ENCODE data around the gene PPM1G.
"Not testable (repeated sequence)": the region's sequence is repeated elsewhere in the genome, so short reads cannot be mapped to it uniquely, and the experiment has no call there.

PPM1G gene

GRCh38 chr2:27409321-27410073 is at the start of gene PPM1G:
PPM1G (minus strand) TSS chr2:27409591; CDS start chr2:27409422, 169 bp downstream.
- DNase-seq: peak; percentile 98

DNA sequence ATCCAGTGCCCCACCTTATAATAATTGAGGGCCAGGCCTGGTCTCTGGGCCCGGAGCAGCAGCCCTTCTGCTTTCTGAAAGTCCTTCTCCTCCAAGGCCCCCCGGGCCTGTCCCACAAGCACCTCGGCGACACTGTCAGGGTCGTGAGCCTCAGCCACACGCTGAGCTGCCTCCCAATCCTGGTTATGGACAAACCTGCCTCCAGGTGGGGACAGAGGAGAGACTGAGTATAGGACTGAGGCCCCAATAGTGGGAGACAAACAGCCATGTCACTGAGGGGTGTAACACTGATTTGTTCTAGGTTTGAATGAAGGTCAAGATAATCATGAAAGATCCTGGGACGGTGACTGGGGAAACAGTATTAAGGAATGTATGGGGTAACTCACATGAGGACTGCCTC is 44.6 kb upstream of the PPM1G start:
- DNase-seq: no peak

DNA sequence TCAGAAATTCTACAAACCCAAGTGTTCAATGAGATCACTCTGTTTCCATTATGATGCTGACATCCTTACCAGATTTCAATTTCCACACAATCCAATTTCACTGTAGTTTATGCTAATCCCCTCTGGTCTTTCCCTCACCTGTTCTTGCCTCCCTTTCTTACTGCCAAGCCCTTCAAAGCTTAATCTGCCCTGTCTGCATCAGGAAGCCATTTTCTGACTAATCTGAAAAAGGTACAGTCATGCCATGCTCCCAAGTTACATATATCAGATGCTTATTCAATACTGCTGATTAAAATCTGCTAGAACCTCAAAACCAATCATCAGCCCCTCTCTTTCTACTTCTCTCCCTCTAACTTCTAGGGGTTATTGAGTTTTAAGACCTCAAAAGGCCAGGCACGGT is 41.7 kb upstream of the PPM1G start:
- no peak for DNase-seq

- DNase-seq: no peak
Observed at GRCh38 chr2:27448381-27448780, 39.0 kb upstream of the PPM1G start.

DNA sequence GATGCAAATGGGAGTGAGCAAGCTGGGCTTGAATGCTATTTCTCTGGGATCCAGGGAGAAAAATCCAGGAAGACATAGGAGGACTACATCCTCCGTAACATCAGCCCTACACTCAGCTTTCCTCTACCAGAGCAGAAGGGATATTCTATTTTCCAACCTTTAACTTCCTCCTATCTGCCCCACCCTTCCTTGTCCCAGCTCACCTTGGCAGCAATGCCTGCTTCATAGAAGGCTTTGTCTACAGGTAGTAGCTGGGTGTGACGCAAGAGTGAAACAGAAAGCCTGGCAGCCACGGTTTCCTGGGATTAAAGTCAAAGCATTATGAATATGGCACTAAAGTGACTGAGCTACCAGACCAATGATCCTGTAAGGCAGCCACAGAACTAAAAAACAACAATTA is 36.7 kb upstream of the PPM1G start:
- DNase-seq: peak; percentile 14

DNA sequence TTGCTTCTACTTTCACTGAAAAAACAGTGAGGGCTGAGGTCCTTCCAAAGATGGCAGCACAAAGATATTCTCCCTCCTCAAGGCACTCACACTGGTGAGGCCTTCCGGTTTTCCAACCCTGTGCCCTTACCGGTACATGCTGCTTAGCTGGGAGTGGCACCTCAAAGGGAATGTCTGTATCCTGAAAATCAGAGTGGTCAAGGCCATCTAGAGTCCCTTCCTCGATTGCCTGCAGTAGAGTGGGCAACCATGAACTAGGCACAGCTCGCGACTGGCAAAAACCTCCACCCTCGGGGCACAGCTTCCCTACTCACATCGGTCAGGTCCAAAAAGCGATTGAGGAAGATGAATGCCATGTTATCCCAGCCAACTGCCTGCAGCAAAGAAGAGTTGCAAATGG is 36.2 kb upstream of the PPM1G start:
- no peak for DNase-seq

GRCh38 chr2:27445155-27445554 is 35.8 kb upstream of the PPM1G start:
- DNase-seq: no peak

GRCh38 chr2:27442920-27443282 is 33.5 kb upstream of the PPM1G start:
- no peak for DNase-seq

DNA sequence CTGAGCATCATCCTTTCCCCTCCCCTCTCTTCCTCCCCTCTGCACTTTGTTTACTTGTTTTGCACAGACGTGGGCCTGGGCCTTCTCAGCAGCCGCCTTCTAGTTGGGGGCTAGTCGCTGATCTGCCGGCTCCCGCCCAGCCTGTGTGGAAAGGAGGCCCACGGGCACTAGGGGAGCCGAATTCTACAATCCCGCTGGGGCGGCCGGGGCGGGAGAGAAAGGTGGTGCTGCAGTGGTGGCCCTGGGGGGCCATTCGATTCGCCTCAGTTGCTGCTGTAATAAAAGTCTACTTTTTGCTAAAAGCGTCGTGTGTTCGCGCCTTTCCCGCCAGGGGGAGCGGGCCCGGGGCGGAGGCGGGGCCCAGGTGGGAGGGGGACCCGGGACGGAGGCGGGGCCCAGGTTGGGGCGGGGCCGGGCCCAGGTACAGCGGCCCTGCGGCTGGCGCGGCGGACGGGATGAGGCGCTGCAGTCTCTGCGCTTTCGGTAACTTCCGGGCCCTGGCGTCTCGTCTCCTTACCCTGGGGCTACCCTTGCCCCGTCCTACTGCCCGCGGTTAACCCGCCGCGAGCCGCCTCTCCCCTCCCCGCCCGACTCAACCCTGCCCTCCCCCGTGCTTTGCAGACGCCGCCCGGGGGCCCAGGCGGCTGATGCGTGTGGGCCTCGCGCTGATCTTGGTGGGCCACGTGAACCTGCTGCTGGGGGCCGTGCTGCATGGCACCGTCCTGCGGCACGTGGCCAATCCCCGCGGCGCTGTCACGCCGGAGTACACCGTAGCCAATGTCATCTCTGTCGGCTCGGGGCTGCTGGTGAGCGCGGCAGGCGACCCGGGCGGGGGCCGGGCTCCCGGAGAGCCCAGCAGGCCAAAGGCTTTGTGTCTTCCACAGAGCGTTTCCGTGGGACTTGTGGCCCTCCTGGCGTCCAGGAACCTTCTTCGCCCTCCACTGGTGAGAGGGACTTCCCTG is 32.8 kb upstream of the PPM1G start, which contains the start of gene KRTCAP3:
KRTCAP3 (plus strand) TSS at position 424 of the 962 bp plus-strand sequence; CDS start at position 456, 32 bp downstream.
- DNase-seq: peak; percentile 34

- no peak for DNase-seq
Observed at GRCh38 chr2:27441226-27441926, 32.0 kb upstream of the PPM1G start.

DNA sequence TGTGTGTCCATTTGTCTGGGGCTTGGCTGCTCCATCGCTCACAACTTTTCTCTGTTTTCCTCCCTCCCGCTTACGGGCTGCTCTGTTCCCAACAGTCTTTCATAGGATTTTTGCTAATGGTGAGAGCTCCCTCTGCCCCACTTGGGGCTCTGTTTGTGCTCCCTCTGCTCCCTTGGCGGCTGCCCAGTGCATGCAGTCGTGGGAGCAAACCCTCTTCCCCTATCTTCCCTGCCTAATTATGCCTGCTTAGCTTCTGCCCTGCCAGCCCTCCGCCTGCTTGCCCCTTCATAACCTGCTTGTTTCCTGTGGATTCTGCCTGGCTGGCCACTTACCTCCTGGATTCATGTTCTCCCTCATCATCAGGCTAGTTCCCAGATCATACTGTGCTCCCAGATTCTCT is 26.2 kb upstream of the PPM1G start:
- no peak for DNase-seq

DNA sequence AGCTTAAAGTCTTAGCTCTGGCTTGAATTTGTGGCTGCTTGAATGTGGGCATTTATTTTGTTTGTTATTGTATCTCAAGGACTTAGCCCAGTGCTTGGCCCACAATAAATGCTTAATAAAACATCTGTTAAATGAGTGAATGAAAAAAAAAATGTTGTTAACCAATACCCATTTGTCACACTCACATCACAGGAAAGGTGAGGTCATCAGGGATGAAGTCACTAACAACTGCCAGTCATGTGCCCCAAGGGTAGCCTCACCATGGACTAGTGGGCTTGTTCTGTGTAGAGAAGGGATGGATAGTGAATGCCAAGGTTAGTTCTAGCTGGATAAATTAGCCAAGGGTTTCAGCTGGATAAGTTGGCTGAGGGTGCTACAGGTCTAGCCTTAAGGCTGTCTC is 22.0 kb upstream of the PPM1G start:
- peak; percentile 46 for DNase-seq

DNA sequence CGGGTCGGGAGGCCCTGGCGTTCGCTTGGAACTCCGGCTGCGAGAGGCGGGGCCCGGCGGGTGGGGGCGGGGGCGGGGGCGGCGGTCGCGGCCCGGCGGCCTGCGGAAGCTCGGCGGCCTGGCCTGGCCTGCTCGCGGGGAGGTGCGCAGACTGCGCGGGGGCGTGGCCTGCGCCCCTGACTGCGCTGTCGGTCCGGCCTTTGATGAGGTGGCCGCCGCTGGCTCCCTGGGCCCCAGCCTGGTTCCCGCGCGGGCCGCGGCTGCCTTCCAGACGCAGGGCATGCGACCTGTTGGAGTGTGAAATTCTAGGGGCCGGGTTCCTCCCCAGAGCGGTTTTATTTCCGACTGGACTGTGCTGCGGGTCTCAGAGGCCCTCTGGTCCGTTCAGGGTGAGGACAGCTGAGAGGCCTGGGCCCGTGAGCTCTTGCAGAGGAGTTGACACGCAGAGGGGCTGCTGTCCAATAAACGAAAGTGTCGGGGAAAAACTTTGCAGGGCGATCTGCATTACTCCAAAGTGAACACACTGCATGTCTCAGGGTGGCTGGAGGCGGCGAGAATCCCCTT is 19.7 kb upstream of the PPM1G start:
- peak; percentile 87 for DNase-seq

- DNase-seq: peak; percentile 96
Observed at GRCh38 chr2:27428213-27428977, 19.0 kb upstream of the PPM1G start, which contains the start of gene NRBP1. NRBP1 (plus strand) TSS chr2:27428631; CDS start chr2:27433274, 4,643 bp downstream.

DNA sequence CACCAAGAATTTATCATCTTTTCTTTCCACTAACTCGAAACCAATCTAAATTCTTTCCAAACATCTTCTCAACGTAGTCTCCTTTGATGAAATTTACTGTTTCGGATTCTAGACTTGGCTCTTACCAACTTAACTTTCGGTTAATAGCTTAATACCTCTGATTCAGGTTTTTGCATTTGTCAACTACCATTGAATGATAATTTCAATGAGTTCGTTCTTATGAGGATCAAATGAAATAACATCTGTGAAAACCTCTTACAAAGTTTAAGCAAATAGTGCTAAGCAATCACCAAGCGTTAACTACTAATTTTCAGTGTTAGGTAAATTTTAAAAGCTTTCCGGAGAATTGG is 18.4 kb upstream of the PPM1G start:
- DNase-seq: no peak

GRCh38 chr2:27425039-27425438 is 15.6 kb upstream of the PPM1G start:
- DNase-seq: not testable (repeated sequence)

GRCh38 chr2:27422958-27423357 is 13.6 kb upstream of the PPM1G start:
- DNase-seq: no peak

- DNase-seq: no peak
Observed at GRCh38 chr2:27421660-27422250, 12.4 kb upstream of the PPM1G start.

DNA sequence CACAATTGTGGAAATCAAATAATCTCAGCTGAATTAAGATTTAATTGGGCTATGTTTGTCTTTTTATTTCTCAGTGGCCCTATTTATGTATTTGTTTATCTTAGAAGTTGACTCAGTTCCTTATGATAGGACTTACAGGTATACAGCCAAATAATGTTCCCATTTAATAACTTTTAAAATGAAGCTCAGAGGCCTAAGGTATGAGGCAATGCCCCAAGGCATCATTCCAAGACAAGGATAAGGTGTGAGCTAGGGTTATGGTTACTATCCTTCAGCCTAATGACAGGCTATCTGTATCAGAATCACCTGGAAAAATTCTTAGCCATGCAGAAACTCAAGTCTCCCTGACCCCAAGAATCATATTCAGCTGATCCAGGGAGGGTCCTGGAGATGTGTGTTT is 11.6 kb upstream of the PPM1G start:
- no peak for DNase-seq

- DNase-seq: no peak
Observed at GRCh38 chr2:27416151-27416550, 6.8 kb upstream of the PPM1G start.

- DNase-seq: no peak
Observed at GRCh38 chr2:27412419-27413152, 3.2 kb upstream of the PPM1G start.
